ENCODE measurements around the gene SLC22A3.

GRCh38 chr6:160357088-160357487 lies 8.9 kb downstream of the SLC22A3 start:
- TF ChIP-seq CTCF (IDR thresholded peaks at IDR 0.05) (no peak), EZH2 (IDR thresholded peaks at IDR 0.05) (no peak)
